NCI-H526 treated with DMSO at 0.1 percent for 48 hours (cell line): ENCODE data around the gene CDH5.
"Not testable (repeated sequence)": the region's sequence is repeated elsewhere in the genome, so short reads cannot be mapped to it uniquely, and the experiment has no call there.

Experiments
- DNase-seq: peaks from one replicate; lab custom pipeline; 2025; lab: John Stamatoyannopoulos, UW

CDH5 gene, protein sequence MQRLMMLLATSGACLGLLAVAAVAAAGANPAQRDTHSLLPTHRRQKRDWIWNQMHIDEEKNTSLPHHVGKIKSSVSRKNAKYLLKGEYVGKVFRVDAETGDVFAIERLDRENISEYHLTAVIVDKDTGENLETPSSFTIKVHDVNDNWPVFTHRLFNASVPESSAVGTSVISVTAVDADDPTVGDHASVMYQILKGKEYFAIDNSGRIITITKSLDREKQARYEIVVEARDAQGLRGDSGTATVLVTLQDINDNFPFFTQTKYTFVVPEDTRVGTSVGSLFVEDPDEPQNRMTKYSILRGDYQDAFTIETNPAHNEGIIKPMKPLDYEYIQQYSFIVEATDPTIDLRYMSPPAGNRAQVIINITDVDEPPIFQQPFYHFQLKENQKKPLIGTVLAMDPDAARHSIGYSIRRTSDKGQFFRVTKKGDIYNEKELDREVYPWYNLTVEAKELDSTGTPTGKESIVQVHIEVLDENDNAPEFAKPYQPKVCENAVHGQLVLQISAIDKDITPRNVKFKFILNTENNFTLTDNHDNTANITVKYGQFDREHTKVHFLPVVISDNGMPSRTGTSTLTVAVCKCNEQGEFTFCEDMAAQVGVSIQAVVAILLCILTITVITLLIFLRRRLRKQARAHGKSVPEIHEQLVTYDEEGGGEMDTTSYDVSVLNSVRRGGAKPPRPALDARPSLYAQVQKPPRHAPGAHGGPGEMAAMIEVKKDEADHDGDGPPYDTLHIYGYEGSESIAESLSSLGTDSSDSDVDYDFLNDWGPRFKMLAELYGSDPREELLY

DNA sequence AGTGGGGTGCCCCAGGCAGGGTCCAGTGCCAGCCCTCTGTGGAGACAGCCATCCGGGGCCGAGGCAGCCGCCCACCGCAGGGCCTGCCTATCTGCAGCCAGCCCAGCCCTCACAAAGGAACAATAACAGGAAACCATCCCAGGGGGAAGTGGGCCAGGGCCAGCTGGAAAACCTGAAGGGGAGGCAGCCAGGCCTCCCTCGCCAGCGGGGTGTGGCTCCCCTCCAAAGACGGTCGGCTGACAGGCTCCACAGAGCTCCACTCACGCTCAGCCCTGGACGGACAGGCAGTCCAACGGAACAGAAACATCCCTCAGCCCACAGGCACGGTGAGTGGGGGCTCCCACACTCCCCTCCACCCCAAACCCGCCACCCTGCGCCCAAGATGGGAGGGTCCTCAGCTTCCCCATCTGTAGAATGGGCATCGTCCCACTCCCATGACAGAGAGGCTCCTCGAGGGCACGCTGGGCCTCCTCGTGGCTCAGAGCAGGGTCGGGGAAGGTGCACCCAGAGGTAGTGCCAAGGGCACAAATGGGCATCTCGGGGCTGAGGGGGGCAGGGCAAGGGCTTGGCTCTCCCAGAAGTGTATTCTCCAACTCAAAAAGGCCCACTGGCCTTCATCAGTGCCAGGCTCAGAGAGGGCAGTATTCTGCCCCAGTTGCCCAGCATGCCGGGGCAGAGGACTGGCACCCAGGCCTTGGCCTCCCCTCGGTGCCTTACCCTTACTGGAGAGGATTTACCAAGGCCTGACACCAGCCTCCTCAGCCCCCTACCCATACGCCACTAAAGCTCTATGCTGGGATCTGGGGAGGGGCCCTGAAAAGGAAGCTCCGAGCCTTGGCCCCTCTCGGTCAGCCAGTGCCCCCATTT is at the start of gene CDH5:
TSS of gene CDH5 (plus strand) at position 259 of the 867 bp plus-strand sequence. CDS start 12,647 bp downstream, outside the sequence.
- no peak for DNase-seq

DNA sequence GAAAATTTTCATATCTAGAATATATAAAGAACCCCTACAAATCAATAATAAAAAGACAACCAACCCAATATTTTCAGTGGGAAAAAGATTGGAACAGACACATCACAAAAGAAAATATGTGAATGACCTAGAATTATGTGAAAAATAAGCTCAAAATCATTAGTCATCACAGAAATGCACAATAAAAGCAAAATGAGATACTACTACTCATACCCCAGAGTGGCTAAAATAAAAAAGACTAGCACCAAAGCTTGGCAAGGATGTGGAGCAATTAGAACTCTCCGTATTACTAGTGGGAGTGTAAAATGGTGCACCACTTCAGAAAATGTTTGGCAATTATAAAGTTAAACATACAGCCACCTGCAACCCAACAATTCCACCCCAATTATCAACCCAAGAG is 48.0 kb upstream of the CDH5 start:
- DNase-seq: no peak

DNA sequence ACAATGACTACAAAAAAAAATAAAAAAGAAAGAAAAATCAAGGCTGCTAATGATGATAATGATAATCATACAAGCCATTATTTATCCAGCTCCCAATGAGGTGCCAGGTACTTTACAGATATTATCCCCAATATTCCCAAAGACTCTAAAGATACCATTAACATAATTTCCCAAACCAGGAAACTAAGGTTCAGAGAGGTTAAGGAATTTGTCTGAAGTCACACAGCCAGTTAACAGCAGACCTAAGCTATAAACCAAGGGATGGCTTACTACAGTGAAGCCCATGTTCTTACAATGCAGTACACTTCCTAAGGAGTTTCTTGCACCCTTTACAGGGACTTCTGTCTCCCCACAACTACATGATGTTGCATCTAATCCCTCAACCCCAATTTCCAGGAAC is 45.7 kb upstream of the CDH5 start:
- DNase-seq: no peak

DNA sequence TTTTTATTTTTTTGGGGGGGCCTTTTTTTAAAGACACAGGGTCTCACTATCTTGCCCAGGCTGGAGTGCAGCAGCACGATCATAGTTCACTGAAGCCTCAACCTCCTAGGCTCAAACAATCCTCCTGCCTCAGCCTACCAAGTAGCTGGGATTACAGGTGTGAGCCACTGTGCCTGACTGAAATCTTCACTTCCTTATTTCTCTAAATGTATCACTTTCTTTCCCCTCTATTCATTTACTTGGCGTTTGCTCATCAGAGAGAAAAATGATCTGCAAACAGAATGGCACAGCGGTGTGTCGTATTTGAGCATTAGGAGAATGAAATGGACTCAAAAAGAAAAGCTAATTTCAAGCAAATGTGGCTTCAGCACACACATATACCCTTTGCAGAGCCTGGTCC is 44.3 kb upstream of the CDH5 start:
- no peak for DNase-seq

DNA sequence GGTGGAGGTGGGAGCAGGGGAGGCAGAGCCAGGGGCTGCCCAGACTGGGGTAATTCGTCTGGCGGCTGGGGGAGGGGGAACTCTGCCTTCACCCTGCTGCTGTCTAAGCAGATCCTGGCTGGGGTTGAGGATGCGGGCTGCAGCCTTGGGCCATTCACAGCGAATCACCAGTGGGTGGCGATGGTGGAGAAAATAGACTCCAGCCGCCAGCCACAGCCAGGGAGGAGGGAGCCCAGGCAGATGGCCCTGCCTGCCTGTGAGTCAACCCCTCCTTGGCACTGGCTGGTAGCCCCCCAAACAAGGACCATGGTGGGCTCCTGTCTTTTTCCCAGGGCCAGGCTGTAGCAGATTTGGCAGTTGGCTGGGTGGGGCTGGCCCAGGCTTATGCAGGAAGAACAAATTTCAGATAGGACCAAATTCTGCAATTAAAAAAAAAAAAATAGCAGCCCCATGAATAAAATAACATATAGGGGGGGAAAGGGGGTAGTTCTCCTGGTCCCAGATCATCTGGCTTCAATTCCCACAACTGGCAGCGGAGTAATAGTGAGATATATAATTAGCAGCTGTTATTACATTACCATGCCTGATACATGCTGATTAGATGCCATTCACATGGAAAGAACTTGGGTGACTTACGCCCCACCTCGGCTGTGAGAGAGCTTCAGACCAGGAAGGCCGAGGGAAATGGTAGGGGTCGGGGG is 41.5 kb upstream of the CDH5 start:
- DNase-seq: no peak

DNA sequence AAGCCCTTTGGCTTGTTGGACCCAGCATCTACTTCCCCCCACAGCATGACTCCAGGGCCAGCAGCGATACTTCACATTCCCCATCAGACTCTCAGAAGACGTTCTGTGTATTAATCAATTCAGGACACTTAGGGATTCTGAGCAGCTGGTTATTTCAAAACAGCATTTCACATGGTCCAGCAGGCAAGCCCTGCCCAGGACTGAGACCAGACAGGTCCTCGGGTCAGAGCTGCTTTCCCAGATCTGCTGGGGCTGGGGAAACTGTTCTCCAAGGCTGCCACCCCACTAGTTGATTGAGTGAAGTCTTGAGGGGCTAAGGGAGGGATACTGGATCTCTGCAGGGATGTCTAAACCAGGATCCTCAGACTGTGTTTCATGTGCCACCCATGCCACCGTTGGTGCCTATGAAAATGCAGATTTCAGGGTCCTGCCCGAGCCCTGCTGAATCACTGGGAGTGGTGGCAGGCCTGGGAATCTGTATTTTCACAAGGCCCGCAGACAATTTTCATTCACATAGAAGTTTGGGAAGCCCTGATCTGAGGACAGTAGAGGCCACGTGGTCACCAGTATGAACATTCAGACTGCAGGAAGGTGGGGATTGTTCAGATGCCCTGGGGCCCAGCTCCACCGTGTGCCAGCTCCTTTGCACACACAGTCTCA is 40.6 kb upstream of the CDH5 start:
- DNase-seq: no peak

DNA sequence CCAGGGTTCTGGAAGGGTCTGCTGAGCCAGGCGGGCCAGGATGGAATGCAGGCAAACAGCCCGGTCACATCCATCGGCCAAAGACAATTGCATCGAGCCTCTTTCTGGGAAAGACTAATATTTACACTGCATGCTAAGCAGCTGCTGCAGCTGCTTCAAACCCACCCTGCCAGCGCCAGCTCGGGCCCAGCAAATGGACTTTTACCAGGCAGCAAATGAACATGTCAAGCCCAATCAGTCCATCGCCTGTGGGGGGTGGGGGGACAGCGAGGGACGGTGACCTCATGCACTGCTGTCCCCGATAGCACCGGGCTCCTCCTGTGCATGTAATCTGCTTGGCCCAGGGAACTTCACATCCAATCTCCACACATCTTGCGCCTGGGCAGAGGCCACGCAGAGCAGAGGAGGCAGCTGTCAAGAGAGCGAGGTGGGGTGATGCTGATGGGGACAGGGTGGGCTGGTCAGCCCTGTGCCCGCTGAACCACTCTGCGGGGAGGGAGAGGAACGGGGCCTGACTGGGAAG is 39.4 kb upstream of the CDH5 start:
- DNase-seq: peak; percentile 23

DNA sequence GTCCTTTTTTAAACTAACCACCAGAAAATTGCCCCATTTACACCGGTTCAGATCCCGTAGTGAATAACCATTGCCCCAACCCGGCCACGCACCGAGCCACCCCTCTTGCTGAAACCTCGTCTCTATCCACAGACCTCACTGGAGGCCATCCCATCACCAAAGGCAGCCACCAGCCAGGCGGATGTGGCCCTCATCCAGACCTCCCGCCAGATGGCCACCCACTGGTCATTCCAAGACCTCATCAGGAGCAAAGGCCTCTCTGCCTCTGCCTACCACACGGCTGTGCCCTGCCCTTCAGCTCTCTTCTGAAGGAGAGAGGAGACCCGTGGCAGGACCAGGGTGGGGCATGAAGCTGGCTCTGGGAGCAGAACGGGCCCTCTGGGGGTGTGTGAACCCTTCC is 38.2 kb upstream of the CDH5 start:
- no peak for DNase-seq

DNA sequence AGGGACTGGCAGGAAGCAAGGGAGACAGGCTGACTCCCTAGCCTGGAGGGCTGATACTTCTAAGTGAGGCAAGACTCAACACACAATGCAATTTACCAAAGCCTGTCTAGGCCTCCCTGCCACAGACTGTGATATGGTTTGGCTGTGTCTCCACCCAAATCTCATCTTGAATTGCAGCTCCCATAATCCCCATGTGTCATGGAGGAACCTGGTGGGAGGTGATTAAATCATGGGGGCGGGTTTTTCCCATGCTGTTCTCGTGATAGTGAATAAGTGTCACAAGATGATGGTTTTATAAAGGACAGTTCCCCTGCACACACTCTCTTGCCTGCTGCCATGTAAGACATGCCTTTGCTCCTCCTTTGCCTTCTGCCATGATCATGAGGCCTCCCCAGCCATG is 35.0 kb upstream of the CDH5 start:
- not testable (repeated sequence) for DNase-seq

DNA sequence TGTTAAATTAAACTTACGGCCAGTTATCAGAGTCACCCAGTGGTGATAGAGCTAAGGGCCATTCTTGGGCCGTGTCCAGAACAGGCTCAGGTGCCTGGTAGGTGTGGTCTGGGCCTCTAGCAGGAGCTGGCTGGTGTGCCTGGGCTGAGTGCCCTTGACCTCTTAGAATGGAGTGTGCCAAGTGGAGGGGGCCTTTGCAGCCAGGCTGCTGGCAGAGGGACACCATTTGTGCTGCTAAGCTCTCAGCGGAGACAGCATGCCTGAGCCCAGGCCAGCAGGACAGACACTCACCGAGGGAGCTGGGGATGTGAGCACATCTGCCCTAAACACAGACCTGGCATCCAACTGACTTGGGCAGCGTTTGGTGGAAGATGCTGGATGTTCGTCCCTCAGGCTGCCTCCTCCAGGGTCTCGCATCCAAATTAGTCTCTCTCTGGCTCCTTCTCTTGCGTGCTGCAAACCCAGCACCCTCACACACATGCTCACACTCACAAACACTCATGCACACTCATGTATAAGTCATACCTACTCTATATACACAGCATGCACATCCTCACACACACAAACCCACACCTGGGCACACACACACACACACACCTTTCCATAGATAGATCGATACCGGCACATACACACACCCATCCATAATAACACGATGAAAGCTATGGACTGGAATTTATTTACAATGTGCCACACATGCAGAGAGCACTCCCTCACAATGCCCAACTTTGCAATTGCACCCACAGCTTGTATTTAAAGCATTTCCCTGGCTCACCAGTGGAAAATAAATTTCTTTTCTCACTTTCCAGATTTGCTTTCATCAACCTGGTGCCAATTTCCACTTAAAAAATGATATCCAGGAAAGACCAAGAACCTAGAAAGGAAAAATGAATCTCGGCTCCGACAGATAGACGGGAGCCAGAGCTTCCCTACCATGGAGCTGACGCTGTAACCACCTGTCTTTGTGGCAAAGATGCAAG is 33.6 kb upstream of the CDH5 start:
- no peak for DNase-seq

DNA sequence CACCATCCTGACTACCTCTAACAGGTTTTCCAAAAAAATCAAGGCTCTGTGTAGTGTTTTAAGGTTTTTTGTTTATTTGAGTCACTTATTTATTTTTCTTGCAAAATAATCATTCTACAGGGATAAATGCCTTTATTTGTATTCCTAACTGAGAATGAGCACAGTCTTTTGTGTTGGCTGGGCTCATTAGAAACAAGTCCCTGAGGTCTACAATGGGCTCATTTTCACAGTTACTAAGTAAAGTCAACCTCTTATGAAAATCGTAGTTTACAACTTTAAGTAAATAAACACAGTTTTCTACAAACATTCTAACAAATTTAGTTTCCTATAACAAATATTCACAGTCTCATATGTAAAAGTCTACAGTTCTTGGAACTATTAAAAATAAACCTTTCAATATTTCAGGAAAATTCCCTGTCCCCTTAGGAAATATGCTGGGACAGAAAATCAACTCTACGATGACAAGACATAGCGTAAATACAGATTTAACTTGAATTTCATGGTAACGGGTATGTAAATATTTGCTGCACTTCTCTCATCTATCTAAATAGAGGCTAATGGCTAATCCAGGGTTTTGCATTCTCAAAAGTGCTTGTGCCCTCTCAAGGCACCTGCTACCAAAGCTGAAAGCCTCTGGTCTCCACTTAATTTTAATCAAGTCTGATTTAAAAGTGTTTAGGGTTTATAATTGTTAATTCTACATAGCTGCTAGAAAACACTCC is 31.5 kb upstream of the CDH5 start:
- no peak for DNase-seq

DNA sequence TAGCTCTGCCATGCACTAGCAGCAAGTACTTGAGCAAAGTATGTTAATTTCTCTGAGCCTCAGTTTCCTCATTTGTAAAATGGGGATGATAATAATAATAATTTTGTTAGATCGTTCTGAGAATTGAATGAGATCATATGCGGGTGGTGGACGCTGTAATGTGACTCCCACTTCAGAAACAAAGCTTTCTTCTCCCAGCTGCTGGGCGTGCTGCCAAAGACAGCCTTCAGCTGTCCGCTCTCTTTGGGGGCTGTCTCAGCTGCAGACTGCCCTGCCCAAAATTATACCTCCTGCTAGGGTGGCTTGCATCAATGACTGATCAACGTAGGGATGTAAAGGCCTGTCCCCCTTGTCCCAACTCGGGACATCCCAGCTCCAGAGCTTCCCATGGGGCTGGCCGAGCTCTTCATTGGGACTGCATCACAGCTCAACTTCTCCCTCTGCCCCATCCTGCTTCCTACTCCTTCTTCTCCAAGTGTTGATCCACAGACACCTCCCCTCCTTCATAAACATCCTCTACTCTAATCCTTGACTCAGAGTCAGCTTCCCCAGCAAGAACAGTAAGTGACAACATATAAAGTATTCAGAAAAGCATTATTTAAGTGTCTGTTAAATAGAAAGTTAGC is 30.7 kb upstream of the CDH5 start:
- DNase-seq: no peak

DNA sequence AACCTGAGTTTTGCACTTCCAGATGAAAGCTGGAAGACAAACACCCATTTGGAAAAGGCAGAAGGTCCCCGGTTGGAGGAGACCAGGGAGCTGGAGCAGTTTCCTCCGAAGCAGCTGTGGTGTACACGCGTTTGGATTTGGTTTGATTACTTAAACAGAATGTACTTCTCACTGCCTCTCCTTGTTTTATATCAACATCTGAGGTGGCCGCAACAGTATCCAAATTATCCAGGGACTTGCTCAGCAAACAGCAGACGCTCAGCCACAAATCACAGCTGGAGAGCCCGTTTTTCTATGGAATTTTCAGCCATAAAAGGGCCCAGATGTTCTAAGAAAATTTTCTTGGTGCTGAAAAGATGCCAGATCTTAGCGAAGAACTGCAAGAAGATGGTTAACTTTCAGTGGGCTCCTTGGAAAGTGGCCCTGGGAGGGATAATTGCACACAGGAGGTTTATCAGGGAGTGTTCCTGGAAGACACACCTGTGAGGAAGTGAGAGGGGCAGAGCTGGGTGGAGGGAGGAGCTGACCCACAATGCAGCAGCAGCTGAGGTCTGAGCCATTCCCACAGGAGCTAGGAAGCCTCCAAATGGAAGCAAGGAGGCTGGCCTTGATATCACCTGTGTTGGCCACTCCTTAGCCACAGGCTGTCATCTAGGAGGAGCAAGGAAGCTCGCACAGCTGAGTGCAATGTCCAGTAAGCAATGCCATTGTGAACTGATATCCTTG is 28.9 kb upstream of the CDH5 start:
- no peak for DNase-seq

DNA sequence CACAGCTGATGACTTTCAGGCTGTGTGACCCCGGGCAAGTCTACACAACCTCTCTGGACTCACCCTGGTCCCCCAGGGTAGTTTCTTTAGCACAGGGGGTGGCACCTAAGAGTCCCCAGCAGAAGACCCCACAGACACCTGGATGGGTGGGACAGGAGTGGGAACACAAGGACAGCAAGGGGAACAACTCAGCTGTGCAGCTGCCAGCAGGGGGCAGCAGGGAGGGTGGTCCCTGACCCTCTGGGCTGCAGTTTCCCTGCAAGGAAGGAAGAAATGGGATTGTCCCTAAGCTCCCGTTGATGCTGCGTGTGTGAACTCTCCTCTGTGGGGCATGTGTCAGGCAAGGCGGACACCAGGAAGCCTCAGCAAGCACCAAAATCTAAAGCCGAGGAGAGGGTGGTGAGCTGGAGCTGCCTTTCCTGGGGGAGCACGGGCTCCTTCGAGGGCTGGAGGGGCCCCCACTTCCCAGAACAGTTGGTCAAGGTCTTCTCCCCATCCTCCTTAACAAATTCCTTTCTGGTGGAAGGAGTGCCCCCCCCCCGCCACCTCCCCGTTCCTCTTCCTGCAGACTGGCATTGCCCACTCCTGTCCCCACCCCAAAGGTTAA is 24.1 kb upstream of the CDH5 start:
- no peak for DNase-seq

DNA sequence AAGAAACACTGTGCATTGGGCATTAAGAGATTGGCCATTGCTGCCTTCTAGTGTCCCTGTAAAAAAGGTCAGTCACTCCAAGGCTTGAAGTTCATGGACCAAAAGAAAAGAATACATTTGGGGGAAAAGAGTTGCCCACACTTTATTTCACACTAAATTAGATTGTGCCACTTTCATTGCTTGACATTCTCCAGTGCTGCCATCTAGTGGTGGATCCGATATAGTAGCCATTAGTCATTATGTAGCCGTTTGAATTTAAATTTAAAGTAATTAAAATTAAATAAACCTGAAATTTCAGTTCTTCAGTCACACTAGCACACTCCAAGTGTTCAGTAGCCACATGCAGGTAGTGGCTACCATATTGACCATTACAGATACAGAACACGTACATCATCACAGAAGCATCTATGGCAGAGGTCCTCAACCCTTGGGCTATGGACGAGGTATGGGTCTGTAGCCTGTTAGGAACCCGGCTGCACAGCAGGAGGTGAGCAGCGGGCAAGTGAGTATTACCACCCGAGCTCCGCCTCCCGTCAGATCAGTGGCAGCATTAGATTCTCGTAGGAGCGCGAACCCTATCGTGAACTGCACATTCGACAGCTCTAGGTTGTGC is 21.9 kb upstream of the CDH5 start:
- no peak for DNase-seq

DNA sequence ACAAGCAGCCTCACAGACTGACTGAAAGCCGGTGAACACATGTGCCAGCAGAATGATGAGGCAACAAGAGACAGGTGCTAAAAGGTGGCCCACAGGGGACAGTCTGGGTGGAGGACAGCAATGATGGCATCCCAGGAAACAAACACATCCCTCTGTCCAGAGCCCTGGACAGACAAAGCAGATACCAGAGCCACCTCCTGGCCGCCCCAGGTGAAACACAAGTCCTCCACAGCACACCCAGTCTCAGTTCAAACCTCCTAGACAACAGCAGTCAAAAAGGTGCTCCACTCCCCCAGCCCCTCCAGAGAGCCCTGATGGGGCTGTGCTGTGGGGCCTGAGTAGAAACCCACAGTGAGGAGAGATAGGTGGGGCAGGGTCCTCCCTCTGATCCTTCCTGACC is 20.3 kb upstream of the CDH5 start:
- DNase-seq: no peak

DNA sequence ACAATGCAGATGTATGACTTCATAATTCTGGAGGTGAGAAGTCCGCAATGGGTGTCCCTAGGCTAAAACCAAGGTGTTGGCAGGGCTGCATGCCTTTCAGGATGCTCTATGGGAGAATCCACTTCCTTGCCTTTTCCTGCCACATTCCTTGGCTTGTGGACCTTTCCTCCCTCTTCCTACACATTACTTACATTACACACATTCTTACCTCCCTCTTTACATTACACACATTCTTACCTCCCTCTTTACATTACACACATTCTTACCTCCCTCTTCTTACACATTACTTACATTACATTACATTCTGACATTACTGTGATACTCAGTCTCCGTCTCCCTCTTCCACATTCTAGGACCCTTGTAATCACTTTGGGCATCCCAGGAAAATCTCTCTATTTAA is 14.2 kb upstream of the CDH5 start:
- no peak for DNase-seq
